WERI-Rb-1 (cell line): ENCODE results near the gene SAMM50.

ENCODE experiments used
- DNase-seq: peaks from one replicate; pipeline ENCODE4 v3.0.0-alpha.2; 2020
- H3K27ac ChIP-seq: fragments of 250-450 bp; sonication (Bioruptor Pico); 2 replicates; pipeline ENCODE4 v1.5.1; 2020; ENCODE audit warnings: mild to moderate bottlenecking, moderate library complexity
- H3K27me3 ChIP-seq: fragments of 250-450 bp; sonication (Bioruptor Pico); 2 replicates; pipeline ENCODE4 v1.5.1; 2021; ENCODE audit warnings: mild to moderate bottlenecking, low read depth, moderate library complexity; ENCODE audit not compliant: insufficient read depth, severe bottlenecking
- H3K36me3 ChIP-seq: fragments of 250-450 bp; sonication (Bioruptor Pico); 2 replicates; pipeline ENCODE4 v1.5.1; 2020; ENCODE audit warnings: mild to moderate bottlenecking, moderate library complexity
- H3K4me3 ChIP-seq: 2 replicates; pipeline ENCODE4 v1.5.1; 2011; ENCODE audit warnings: low read depth, mild to moderate bottlenecking, control low read depth, low read length
- H3K9me3 ChIP-seq: fragments of 250-450 bp; sonication (Bioruptor Pico); 2 replicates; pipeline ENCODE4 v1.5.1; 2021; ENCODE audit warnings: mild to moderate bottlenecking, moderate library complexity; ENCODE audit not compliant: severe bottlenecking
- CTCF ChIP-seq: IDR thresholded peaks from 2 replicates; pipeline ENCODE4 v1.5.1; 2011; ENCODE audit warnings: low read depth, mild to moderate bottlenecking, control low read depth, inconsistent platforms, low read length

SAMM50 gene

GRCh38 chr22:43968614-43969013 lies 13.4 kb downstream of the SAMM50 start:
- H3K27ac ChIP-seq, result no peak overlapping the region
- no peak overlapping the region for H3K4me3 ChIP-seq
- H3K9me3 ChIP-seq, result no peaks in the 10 kb centered on the region
- H3K27me3 ChIP-seq, result no peaks in the 10 kb centered on the region
- DNase-seq, result no peak
- H3K36me3 ChIP-seq, result peaks cover 75% of the 10 kb centered on the region
- TF ChIP-seq CTCF, result no peak

GRCh38 chr22:43969021-43969878 lies 14.0 kb downstream of the SAMM50 start:
- no peaks in the 10 kb centered on the region for H3K27me3 ChIP-seq
- no peak for DNase-seq
- TF ChIP-seq CTCF, result no peak
- peaks cover 75% of the 10 kb centered on the region for H3K36me3 ChIP-seq
- no peaks in the 10 kb centered on the region for H3K9me3 ChIP-seq
- no peak overlapping the region for H3K27ac ChIP-seq
- no peak overlapping the region for H3K4me3 ChIP-seq

GRCh38 chr22:43969989-43970755 lies 14.9 kb downstream of the SAMM50 start:
- no peak overlapping the region for H3K27ac ChIP-seq
- H3K36me3 ChIP-seq, result peaks cover 74% of the 10 kb centered on the region
- no peak for TF ChIP-seq CTCF

GRCh38 chr22:43971112-43971511 lies 15.9 kb downstream of the SAMM50 start:
- no peak overlapping the region for H3K4me3 ChIP-seq
- TF ChIP-seq CTCF, result no peak
- no peaks in the 10 kb centered on the region for H3K9me3 ChIP-seq
- no peak for DNase-seq
- H3K27ac ChIP-seq, result no peak overlapping the region
- peaks cover 74% of the 10 kb centered on the region for H3K36me3 ChIP-seq
- no peaks in the 10 kb centered on the region for H3K27me3 ChIP-seq

More at GRCh38 chr22:43969989-43970755, 14.9 kb downstream of the SAMM50 start:
- Histone ChIP-seq H3K27me3 (no peaks in the 10 kb centered on the region), H3K9me3 (no peaks in the 10 kb centered on the region), H3K4me3 (no peak overlapping the region)
- no peak for DNase-seq

- H3K36me3 ChIP-seq, result peaks cover 66% of the 10 kb centered on the region
- TF ChIP-seq CTCF, result no peak
Observed at GRCh38 chr22:43972931-43973462, 17.8 kb downstream of the SAMM50 start.

More at GRCh38 chr22:43972931-43973462, 17.8 kb downstream of the SAMM50 start:
- H3K9me3 ChIP-seq, result no peaks in the 10 kb centered on the region
- no peak overlapping the region for H3K4me3 ChIP-seq
- DNase-seq, result no peak
- no peak overlapping the region for H3K27ac ChIP-seq
- H3K27me3 ChIP-seq, result no peaks in the 10 kb centered on the region
